MM.1S (cell line): ENCODE results near the gene APBA1.

ENCODE experiments used
- CTCF ChIP-seq: fragments of 300-600 bp; sonication (generic); IDR thresholded peaks from 2 replicates; pipeline ENCODE4 v1.5.1; 2016; ENCODE audit warnings: antibody characterized with exemption, low read length, mixed read lengths
- EZH2 ChIP-seq: fragments of 300-600 bp; sonication (generic); optimal IDR thresholded peaks from 2 replicates; pipeline ENCODE3; 2017; ENCODE audit warnings: low read depth, mild to moderate bottlenecking, antibody characterized with exemption, low read length, mixed read lengths

GRCh38 chr9:69433392-69433791 lies 238.8 kb downstream of the APBA1 start:
- no peak for TF ChIP-seq CTCF
- no peak for TF ChIP-seq EZH2
